ENCODE measurements around the gene MGRN1. TPM values are rescaled to one million over a fixed set of nuclear protein-coding genes. Genes with fewer than 3 reads are reported as not detected.

The MGRN1 gene
- total RNA-seq, 1 donor from 2014 or later, result 201 TPM

GRCh38 chr16:4655801-4656200 is 31.2 kb downstream of the MGRN1 start:
- intact Hi-C loops (cut with DNase I), result no loop called here

DNA sequence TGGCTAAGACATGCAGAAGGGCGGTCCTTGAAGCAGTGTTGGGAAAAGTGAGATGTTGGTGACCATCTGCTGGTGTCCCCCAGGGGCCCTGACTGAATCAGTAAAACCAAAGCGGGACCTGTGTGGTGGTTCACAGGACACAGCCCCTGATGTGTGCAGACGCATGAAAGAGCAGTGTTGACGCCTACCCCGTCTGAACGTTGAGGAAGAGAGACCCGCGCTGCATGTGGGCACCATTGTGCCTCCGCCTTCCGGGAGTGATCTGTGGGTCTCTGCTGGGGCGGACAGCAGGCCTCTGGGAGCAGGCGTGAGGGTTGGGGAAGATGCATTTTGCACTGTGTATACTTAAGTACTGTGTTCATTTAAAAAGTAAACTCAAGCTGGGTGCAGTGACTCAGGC is 31.6 kb downstream of the MGRN1 start:
- no peak overlapping the region for H3K4me3 ChIP-seq
- intact Hi-C loops (cut with DNase I), result no loop called here
- no peaks in the 10 kb centered on the region for H3K4me1 ChIP-seq
- H3K9me3 ChIP-seq, result no peaks in the 10 kb centered on the region
- H3K27me3 ChIP-seq, result no peaks in the 10 kb centered on the region
- TF ChIP-seq, protein P1, sequence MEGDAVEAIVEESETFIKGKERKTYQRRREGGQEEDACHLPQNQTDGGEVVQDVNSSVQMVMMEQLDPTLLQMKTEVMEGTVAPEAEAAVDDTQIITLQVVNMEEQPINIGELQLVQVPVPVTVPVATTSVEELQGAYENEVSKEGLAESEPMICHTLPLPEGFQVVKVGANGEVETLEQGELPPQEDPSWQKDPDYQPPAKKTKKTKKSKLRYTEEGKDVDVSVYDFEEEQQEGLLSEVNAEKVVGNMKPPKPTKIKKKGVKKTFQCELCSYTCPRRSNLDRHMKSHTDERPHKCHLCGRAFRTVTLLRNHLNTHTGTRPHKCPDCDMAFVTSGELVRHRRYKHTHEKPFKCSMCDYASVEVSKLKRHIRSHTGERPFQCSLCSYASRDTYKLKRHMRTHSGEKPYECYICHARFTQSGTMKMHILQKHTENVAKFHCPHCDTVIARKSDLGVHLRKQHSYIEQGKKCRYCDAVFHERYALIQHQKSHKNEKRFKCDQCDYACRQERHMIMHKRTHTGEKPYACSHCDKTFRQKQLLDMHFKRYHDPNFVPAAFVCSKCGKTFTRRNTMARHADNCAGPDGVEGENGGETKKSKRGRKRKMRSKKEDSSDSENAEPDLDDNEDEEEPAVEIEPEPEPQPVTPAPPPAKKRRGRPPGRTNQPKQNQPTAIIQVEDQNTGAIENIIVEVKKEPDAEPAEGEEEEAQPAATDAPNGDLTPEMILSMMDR (IDR thresholded peaks at IDR 0.05), result no peak
- H3K27ac ChIP-seq, result no peak overlapping the region
- peaks cover 66 to 83% of the 10 kb centered on the region in 2 donors for H3K36me3 ChIP-seq
- DNase-seq (ENCODE audit: low spot score in 2 of 2), result no peak

More at GRCh38 chr16:4655801-4656200, 31.2 kb downstream of the MGRN1 start:
- Histone ChIP-seq H3K27ac (no peak overlapping the region), H3K27me3 (no peaks in the 10 kb centered on the region), H3K4me3 (no peak overlapping the region), H3K4me1 (no peaks in the 10 kb centered on the region), H3K36me3 (peaks cover 71 to 87% of the 10 kb centered on the region in 2 donors), H3K9me3 (no peaks in the 10 kb centered on the region)
- no peak for DNase-seq (ENCODE audit: low spot score in 2 of 2)
- TF ChIP-seq, protein P1 (IDR thresholded peaks at IDR 0.05), result no peak

- Histone ChIP-seq H3K36me3 (peaks cover 59 to 75% of the 10 kb centered on the region in 2 donors), H3K27me3 (no peaks in the 10 kb centered on the region), H3K4me1 (no peaks in the 10 kb centered on the region), H3K27ac (no peak overlapping the region), H3K9me3 (no peaks in the 10 kb centered on the region), H3K4me3 (no peak overlapping the region)
- TF ChIP-seq, protein P1 (IDR thresholded peaks at IDR 0.05), result no peak
- DNase-seq (ENCODE audit: low spot score in 2 of 2), result no peak
- intact Hi-C loops (cut with DNase I), result no loop called here
Measured at GRCh38 chr16:4656695-4657686, 32.4 kb downstream of the MGRN1 start.

DNA sequence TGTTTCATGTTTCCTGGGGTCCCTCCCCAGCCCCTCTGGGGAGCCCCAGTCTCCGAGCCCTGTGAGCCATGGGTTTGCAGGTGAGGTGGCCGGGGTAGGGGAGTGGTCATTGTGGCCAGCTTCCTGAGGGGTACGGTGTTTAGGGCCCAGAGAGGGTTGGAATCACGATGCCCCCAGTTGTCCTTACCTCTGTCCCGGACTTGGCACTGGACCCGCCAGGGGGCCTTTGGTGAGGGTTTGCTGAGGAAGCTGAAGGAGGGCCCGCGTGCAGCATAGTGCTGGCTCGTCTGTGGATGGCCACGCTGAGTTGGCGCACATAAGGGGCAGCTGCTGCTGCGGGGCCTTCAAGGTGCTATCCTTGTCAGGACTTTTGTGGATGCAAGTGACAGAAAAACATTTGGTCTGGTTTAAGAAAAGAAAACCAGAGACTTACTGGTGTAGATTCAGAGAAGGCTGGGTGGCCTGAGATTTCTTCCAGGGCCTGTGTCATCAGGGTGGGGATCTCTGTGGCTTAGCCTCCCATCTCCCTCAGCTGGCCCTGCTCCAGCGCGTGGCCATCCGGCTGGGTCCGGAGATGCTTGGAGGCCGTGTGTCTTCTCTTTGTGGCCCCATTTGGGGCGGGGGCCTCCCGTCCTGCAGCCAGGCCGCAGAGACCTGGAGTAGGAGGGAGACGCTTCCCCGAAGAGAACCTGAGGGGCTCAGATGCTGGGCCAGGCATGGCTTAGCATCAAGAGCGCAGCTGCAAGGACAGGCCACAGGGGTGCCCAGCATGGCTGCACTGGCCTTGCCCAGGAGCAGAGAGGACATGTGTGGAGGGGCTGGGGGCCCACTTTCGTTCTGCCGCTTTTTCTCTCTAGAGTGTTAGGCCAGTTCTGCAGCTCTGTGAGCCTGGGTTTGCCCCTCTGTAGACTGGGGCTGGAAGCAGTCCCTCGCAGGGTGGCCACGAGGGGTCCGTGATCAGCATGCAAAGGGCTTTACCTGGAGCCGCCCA is 35.0 kb downstream of the MGRN1 start:
- no peak for DNase-seq (ENCODE audit: low spot score in 2 of 2)
- Histone ChIP-seq H3K36me3 (peaks cover 52 to 54% of the 10 kb centered on the region in 2 donors), H3K27ac (peak overlapping the region in 1 of 2 donors; percentile 10), H3K4me3 (no peak overlapping the region), H3K27me3 (no peaks in the 10 kb centered on the region), H3K4me1 (no peaks in the 10 kb centered on the region), H3K9me3 (no peaks in the 10 kb centered on the region)
- TF ChIP-seq, protein P1 (IDR thresholded peaks at IDR 0.05), result no peak
- intact Hi-C loops (cut with DNase I), result no loop called here

DNA sequence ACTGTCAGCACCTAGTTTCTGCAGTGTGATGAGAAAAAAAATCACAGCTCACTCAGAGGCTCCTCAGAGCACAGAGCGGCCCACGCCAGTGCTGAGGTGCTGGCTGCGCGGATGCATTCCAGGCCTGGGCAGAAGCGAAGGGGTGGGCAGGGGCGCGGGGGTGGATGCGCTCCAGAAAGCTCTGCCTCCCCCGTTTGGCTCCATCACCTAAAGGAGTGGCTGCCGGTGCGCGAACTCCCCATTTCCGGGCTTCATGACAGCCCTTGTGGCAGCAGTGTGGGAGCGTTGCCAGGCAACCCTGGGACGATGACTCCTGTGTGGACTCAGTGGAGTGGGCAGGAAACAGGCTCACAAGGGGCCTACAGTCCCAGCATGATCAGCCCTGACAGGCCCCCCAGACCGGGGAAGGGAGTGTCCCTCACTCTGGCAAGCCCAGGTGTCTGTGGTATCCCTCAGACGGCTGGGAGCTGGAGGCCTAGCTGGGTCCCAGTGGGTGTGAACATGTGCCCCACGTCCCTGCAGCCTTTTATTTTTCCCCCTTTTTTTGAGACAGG is 35.9 kb downstream of the MGRN1 start:
- Histone ChIP-seq H3K36me3 (peaks cover 51 to 52% of the 10 kb centered on the region in 2 donors), H3K4me1 (no peaks in the 10 kb centered on the region), H3K4me3 (no peak overlapping the region), H3K27me3 (no peaks in the 10 kb centered on the region), H3K27ac (peak overlapping the region; percentile 10 to 11), H3K9me3 (no peaks in the 10 kb centered on the region)
- intact Hi-C loops (cut with DNase I), result no loop called here
- TF ChIP-seq, protein P1 (IDR thresholded peaks at IDR 0.05), result no peak
- no peak for DNase-seq (ENCODE audit: low spot score in 2 of 2)

Data from ascending aorta (tissue), 2 donors.